NCI-H2196 (cell line): ENCODE measurements around the gene LCORL.
"Not testable (repeated sequence)": the region's sequence is repeated elsewhere in the genome, so short reads cannot be mapped to it uniquely, and the experiment has no call there.

Experiments
- DNase-seq: peaks from one replicate; lab custom pipeline; 2025; ENCODE audit not compliant: unreplicated experiment; lab: John Stamatoyannopoulos, UW

The LCORL gene

GRCh38 chr4:18021720-18022571 lies at the start of gene LCORL:
TSS of gene LCORL (minus strand) at chr4:18021755. CDS start at chr4:18021751, 4 bp downstream.
- peak; percentile 96 for DNase-seq

- DNase-seq: no peak
Observed at GRCh38 chr4:18069810-18070209, 48.3 kb upstream of the LCORL start.

DNA sequence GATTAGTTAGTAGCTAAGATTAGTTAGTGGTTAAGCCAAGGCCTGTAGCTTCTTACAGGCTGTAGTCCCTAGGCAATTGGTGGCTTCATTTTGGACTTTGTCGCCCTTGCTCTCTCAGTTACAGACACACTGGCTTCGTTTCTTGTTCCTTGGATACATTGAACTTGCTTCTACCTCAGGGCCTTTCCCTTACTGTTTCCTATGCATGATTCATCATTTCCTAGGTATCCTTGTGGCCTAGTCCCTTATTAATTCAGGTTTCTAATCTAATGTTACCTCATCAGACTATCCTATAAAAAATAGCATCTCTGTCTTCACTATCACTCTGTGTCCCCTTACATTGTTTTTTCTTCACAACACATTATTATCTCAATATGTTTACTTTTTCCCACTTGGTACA lies 45.5 kb upstream of the LCORL start:
- no peak for DNase-seq

- no peak for DNase-seq
Observed at GRCh38 chr4:18063079-18063478, 41.5 kb upstream of the LCORL start.

- no peak for DNase-seq
Observed at GRCh38 chr4:18057821-18058533, 36.4 kb upstream of the LCORL start.

GRCh38 chr4:18056030-18056429 lies 34.5 kb upstream of the LCORL start:
- DNase-seq: no peak

GRCh38 chr4:18052158-18052557 lies 30.6 kb upstream of the LCORL start:
- no peak for DNase-seq

DNA sequence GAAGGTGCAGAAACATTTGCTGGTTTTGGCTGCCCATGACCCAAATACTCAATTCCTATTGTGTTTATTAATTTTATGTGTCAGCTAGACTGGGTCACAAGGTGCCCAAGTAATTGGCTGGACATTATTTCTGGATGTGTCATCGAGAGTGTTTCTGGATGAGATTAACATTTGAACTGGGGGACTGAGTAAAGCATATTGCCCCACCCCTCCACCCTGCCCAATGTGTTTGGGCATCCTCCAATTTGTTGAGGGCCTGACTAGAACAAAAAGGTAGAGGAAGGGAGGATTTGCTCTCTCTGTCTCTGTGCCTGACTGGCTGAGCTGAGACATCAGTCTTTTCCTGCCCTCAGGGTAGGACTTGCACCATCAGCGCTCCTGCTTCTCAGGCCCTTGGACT lies 29.7 kb upstream of the LCORL start:
- DNase-seq: no peak

- no peak for DNase-seq
Observed at GRCh38 chr4:18050448-18050847, 28.9 kb upstream of the LCORL start.

GRCh38 chr4:18049446-18049845 lies 27.9 kb upstream of the LCORL start:
- DNase-seq: no peak

DNA sequence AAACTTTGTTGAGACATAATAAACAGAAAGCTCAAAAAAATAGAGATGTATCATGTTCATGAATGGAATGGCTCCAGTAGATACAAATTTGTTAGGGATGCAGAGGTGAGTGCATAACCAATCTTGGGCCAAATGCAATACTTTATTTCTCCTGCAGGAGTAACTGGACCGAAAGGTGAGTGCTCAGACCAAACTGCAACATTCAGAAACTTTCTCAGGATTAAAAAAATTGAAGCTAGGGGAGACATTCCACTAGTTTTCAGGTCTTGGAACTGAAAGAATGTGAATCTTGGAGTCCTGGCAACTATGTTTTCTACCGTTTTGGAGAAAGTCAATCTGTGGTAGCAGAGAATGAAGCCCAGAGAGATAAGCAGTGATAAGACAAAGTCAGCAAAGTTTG lies 21.2 kb upstream of the LCORL start:
- no peak for DNase-seq

DNA sequence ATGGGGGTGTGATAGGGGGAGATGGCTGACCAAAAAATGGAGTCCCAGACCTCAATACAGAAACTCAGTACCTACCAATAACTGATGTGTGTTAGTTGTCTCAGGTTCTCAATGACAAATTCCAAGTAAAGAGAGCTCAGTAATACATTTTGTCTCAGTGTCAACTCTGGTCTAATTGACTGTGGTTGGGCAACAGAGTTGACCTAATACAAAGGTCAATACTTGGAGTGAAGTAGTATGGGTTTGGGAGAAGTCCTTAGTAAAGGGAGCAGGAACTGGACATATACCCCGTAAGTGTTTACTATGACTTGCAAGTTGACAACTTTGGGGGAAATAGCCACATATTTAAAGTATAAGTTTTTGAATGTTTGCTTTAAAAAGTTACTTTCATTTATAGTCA lies 20.5 kb upstream of the LCORL start:
- no peak for DNase-seq

DNA sequence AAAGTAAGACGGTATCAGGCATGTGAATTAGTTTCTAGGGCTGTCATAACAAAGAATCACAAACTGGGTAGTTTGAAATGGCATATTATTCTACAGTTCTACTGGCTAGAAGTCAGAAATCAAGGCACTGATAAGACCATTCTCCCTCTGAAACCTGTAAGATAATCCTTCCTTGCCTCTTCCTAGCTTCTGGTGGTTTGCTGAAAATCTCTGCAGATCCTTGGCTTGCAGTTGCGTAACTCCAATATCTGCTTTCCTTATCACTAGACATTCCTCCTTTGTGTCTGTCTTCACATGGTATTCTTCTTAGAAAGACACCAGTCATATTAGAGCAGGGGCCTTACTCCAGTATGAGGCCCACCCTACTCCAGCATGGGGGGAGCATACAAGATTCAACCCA lies 19.6 kb upstream of the LCORL start:
- no peak for DNase-seq

DNA sequence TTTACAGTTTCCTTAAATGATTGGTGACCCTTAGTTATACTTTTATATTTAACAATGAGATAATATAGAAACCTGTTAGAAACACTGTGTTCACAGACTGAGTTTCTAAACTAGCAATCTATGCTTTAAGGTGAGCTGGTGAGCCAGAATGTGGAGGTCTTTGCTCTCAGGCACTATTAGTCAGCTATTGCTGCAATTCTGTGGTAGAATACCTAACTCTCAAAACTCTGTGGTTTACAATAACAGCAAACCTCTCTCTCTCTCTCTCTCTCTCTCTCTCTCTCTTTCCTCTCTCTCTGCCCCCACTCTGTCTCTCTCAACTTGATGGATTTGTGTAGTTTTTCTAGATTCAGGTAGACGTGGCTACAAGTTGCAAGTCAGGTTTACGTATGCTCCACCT lies 17.6 kb upstream of the LCORL start:
- DNase-seq: no peak

- not testable (repeated sequence) for DNase-seq
Observed at GRCh38 chr4:18036369-18036768, 14.8 kb upstream of the LCORL start.

- DNase-seq: no peak
Observed at GRCh38 chr4:18034099-18034498, 12.5 kb upstream of the LCORL start.

DNA sequence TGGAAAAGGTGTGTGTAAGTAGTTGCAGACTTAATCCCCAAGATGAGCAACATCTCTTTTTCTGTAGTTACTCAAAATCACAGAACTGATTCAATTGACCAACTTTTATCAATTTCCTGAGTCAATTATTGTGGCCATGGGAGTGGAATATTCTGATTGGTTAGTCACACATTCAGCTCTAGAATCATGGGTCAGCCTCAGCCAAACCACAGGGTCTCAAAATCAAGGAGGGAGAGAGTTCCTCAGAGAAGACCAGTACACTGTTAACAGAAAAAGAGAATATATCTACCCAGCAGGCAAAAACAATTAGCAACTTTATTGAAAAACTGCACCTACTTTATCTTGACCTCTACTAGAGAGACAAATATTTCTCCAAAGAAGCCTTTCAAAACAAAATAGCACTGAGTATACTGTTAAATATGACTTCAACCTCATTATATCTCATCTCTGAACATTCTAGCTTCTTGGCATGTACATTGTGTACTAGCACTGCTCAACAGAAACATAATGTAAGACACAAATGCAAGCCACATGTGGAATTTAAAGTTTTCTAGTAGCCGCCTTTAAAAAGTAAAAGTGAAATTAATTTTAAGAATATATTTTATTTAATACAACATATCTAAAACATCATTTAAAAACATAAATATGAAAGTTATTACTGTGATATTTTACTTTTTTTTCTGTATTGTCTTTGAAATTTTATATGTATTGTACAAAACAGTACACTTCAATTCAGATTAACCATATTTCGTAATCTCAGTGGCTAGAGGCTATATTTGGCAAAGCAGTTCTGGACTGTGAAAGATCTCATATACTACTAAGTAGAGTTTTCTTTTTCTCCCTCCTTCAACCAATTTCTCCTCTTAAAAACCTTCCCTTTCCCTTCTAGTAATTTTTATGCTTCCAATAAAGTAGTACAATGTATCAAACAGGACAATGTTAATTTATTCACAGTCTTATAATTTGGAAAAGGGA lies 11.8 kb upstream of the LCORL start:
- no peak for DNase-seq

GRCh38 chr4:18025288-18025687 lies 3.7 kb upstream of the LCORL start:
- DNase-seq: no peak

- DNase-seq: no peak
Observed at GRCh38 chr4:18022572-18023050, 1.1 kb upstream of the LCORL start.

GRCh38 chr4:18021470-18021719 lies 160 bp downstream of the LCORL start:
- no peak for DNase-seq

GRCh38 chr4:18020671-18021469 lies 685 bp downstream of the LCORL start:
- DNase-seq: peak; percentile 66
